ENCODE data around the gene ADCY5.

- TF ChIP-seq CTCF (IDR thresholded peaks at IDR 0.05) (no peak), POLR2AphosphoS5 (IDR thresholded peaks at IDR 0.05) (no peak), POLR2A (IDR thresholded peaks at IDR 0.05) (no peak)
These were observed 167.5 kb downstream of the ADCY5 start for GRCh38 chr3:123281406-123281805.

Data from prostate gland (tissue), 2 donors.